H1 (cell line): Measurements from ENCODE around the gene MRPS27. TPM values are rescaled to one million over a fixed set of nuclear protein-coding genes. Genes with fewer than 3 reads are reported as not detected.

Experiments used
- CTCF ChIA-PET: fragments of 300-600 bp; sonication (Branson Sonifier 250); formaldehyde crosslinking; loops from one replicate; lab custom pipeline; 2021; ENCODE audit not compliant: partially characterized antibody; lab: Charles Lee
- POLR2A ChIA-PET: fragments of 300-600 bp; sonication (Branson Sonifier 250); formaldehyde crosslinking; loops from one replicate; lab custom pipeline; 2021; ENCODE audit warnings: inconsistent platforms; ENCODE audit not compliant: partially characterized antibody; lab: Charles Lee
- DNase-seq, 2 experiments: peaks; one replicate each; pipeline versions ENCODE4 v3.0.0 to v3.0.0-alpha.2; 2010 to 2022; ENCODE audit warnings: low spot score in 2 of 2, low read depth in 1 of 2, mixed read lengths in 1 of 2
- FAIRE-seq: peaks from 2 replicates; lab custom pipeline; 2011; peaks lifted over from hg19 to GRCh38; lab: Jason Lieb, UNC
- H2AFZ ChIP-seq: 2 replicates; pipeline ENCODE4 v1.8.1; 2012; ENCODE audit warnings: low read length, inconsistent platforms
- H2AK5ac ChIP-seq: 2 replicates; pipeline ENCODE4 v1.6.1; 2013; ENCODE audit warnings: low read depth, low read length
- H2BK120ac ChIP-seq: replicated peaks from 2 replicates; pipeline ENCODE3; 2013; ENCODE audit warnings: low read depth, low read length, inconsistent platforms
- H2BK12ac ChIP-seq: 2 replicates; pipeline ENCODE4 v1.6.1; 2013; ENCODE audit warnings: low read depth, low read length
- H2BK15ac ChIP-seq: 2 replicates; pipeline ENCODE4 v1.6.1; 2013; ENCODE audit warnings: low read length
- H2BK20ac ChIP-seq: 2 replicates; pipeline ENCODE4 v1.6.1; 2013; ENCODE audit warnings: low read length
- H2BK5ac ChIP-seq: 2 replicates; pipeline ENCODE4 v1.6.1; 2013; ENCODE audit warnings: low read depth, low read length
- H3K14ac ChIP-seq: 2 replicates; pipeline ENCODE4 v1.6.1; 2013; ENCODE audit warnings: inconsistent platforms; ENCODE audit not compliant: insufficient read length
- H3K18ac ChIP-seq: 2 replicates; pipeline ENCODE4 v1.6.1; 2013; ENCODE audit warnings: low read length; ENCODE audit errors: extremely low read depth
- H3K23ac ChIP-seq: 2 replicates; pipeline ENCODE4 v1.6.1; 2013; ENCODE audit warnings: inconsistent platforms; ENCODE audit not compliant: insufficient read length
- H3K23me2 ChIP-seq: 2 replicates; pipeline ENCODE4 v1.6.1; 2013; ENCODE audit warnings: low read depth, low read length
- H3K27ac ChIP-seq: 2 replicates; pipeline ENCODE4 v1.6.1; 2011; ENCODE audit warnings: low read depth, low read length, inconsistent platforms
- H3K27me3 ChIP-seq, 4 experiments: replicated peaks in 1 of 4; 1 replicate in 1 of 4; 2 replicates in 3 of 4; pipeline versions ENCODE4 v1.6.1 to v1.8.1; 2011 to 2013; ENCODE audit warnings: low read length in 3 of 4, mild to moderate bottlenecking in 3 of 4, inconsistent platforms in 2 of 4, mixed read lengths in 2 of 4, moderate library complexity in 1 of 4; ENCODE audit not compliant: control insufficient read depth in 3 of 4, insufficient read depth in 3 of 4; ENCODE audit errors: extremely low read depth in 1 of 4
- H3K36me3 ChIP-seq, 4 experiments: 2 replicates each; pipeline versions ENCODE4 v1.6.1 to v1.8.1; 2011 to 2013; ENCODE audit warnings: mild to moderate bottlenecking in 4 of 4, low read length in 3 of 4, moderate library complexity in 2 of 4, control low read depth in 1 of 4, inconsistent platforms in 1 of 4; ENCODE audit not compliant: insufficient read depth in 4 of 4, control insufficient read depth in 2 of 4
- H3K4ac ChIP-seq: replicated peaks from 2 replicates; pipeline ENCODE3; 2013; ENCODE audit warnings: low read length, low read depth, mixed read lengths, inconsistent platforms; ENCODE audit not compliant: insufficient read length
- H3K4me1 ChIP-seq, 4 experiments: replicated peaks in 1 of 4; 1 replicate in 1 of 4; 2 replicates in 3 of 4; pipeline versions ENCODE4 v1.6.1 to v1.8.1; 2011 to 2013; ENCODE audit warnings: low read length in 3 of 4, inconsistent platforms in 2 of 4, mixed read lengths in 1 of 4; ENCODE audit not compliant: insufficient read depth in 4 of 4, control insufficient read depth in 3 of 4
- H3K4me2 ChIP-seq, 2 experiments: 2 replicates each; pipeline versions ENCODE4 v1.6.1 to v1.8.1; 2011 to 2013; ENCODE audit warnings: low read depth in 2 of 2, low read length in 2 of 2, control low read depth in 1 of 2, inconsistent platforms in 1 of 2, mild to moderate bottlenecking in 1 of 2; ENCODE audit not compliant: insufficient read depth in 1 of 2
- H3K4me3 ChIP-seq, 4 experiments: fragments of 200-600, 300-600 bp in 1 of 4; sonication (generic), shearing (Covaris generic), sonication (Bioruptor Twin) in 1 of 4; 2 replicates each; pipeline versions ENCODE4 v1.5.1 to v1.8.1; 2011 to 2016; ENCODE audit warnings: low read length in 4 of 4, low read depth in 3 of 4, control low read depth in 2 of 4, inconsistent platforms in 2 of 4, mild to moderate bottlenecking in 2 of 4, mixed read lengths in 1 of 4, moderate library complexity in 1 of 4; ENCODE audit not compliant: insufficient read depth in 2 of 4; ENCODE audit errors: extremely low read depth in 1 of 4
- H3K56ac ChIP-seq: replicated peaks from 2 replicates; pipeline ENCODE3; 2013; ENCODE audit warnings: low read depth, mild to moderate bottlenecking, mixed read lengths, low read length, inconsistent platforms; ENCODE audit not compliant: insufficient read length
- H3K79me1 ChIP-seq: 2 replicates; pipeline ENCODE4 v1.6.1; 2013; ENCODE audit warnings: low read depth, low read length, control low read depth
- H3K79me2 ChIP-seq, 2 experiments: 2 replicates each; pipeline versions ENCODE4 v1.6.1 to v1.8.1; 2012 to 2013; ENCODE audit warnings: low read length in 2 of 2, mild to moderate bottlenecking in 2 of 2, inconsistent platforms in 1 of 2; ENCODE audit not compliant: insufficient read depth in 2 of 2, control insufficient read depth in 1 of 2
- H3K9ac ChIP-seq, 4 experiments: replicated peaks in 1 of 4; 1 replicate in 1 of 4; 2 replicates in 3 of 4; pipeline versions ENCODE4 v1.6.1 to v1.8.1; 2011 to 2013; ENCODE audit warnings: low read depth in 3 of 4, low read length in 3 of 4, control low read depth in 2 of 4, mild to moderate bottlenecking in 2 of 4, moderate library complexity in 2 of 4, inconsistent platforms in 1 of 4; ENCODE audit errors: extremely low read depth in 1 of 4
- H3K9me3 ChIP-seq, 2 experiments: 2 replicates each; pipeline versions ENCODE4 v1.6.1 to v1.8.1; 2012 to 2013; ENCODE audit warnings: mild to moderate bottlenecking in 2 of 2, moderate library complexity in 2 of 2, control low read depth in 1 of 2, inconsistent platforms in 1 of 2, low read depth in 1 of 2, low read length in 1 of 2, mixed read lengths in 1 of 2; ENCODE audit not compliant: insufficient read depth in 2 of 2
- H4K20me1 ChIP-seq, 2 experiments: replicated peaks in 1 of 2; 2 replicates each; pipeline versions ENCODE3 to v1.8.1; 2011 to 2013; ENCODE audit warnings: inconsistent platforms in 2 of 2, low read length in 2 of 2, mild to moderate bottlenecking in 1 of 2; ENCODE audit not compliant: insufficient read depth in 2 of 2, control insufficient read depth in 1 of 2
- H4K5ac ChIP-seq: 2 replicates; pipeline ENCODE4 v1.6.1; 2013; ENCODE audit warnings: low read length, low read depth, mixed read lengths, inconsistent platforms; ENCODE audit not compliant: insufficient read length
- H4K8ac ChIP-seq: 2 replicates; pipeline ENCODE4 v1.8.0; 2013; ENCODE audit warnings: mild to moderate bottlenecking, moderate library complexity, low read length, inconsistent platforms; ENCODE audit not compliant: insufficient read depth; ENCODE audit errors: extremely low read depth
- H4K91ac ChIP-seq: replicated peaks from 2 replicates; pipeline ENCODE3; 2013; ENCODE audit warnings: low read length, mixed read lengths, inconsistent platforms; ENCODE audit not compliant: insufficient read length
- BCL11A ChIP-seq, 2 experiments: IDR thresholded peaks; one replicate each; pipeline ENCODE4 v1.6.1; 2011; ENCODE audit warnings: low read depth in 2 of 2, low read length in 2 of 2, mild to moderate bottlenecking in 2 of 2
- POU5F1 ChIP-seq: IDR thresholded peaks from 2 replicates; pipeline ENCODE4 v1.6.1; 2011; ENCODE audit warnings: low read depth, mild to moderate bottlenecking, low read length, moderate library complexity
- YY1 ChIP-seq: IDR thresholded peaks from 2 replicates; pipeline ENCODE4 v1.6.1; 2011; ENCODE audit warnings: low read depth, mild to moderate bottlenecking, low read length
- WGBS, 2 experiments: shearing (Covaris generic) in 1 of 2; methylation state at CpG; one replicate each; pipeline versions ENCODE4 v1.1.6 to v1.1.7; 2013 to 2015; ENCODE audit warnings: low lambda C conversion rate in 2 of 2, mixed read lengths in 2 of 2, inconsistent platforms in 1 of 2, low coverage in 1 of 2, missing lambda C conversion rate in 1 of 2; ENCODE audit not compliant: insufficient replicate concordance in 2 of 2, insufficient coverage in 1 of 2, insufficient read length in 1 of 2; ENCODE audit errors: extremely low coverage in 1 of 2, missing lambda C conversion rate in 1 of 2; 5-methylcytosine and 5-hydroxymethylcytosine counted together
- polyA plus RNA-seq, 7 experiments: library from polyadenylated mRNA; depleted of rRNA in 3 of 7; stranded (reverse) in 5 of 7; unstranded in 2 of 7; fragments of >200 nt in 5 of 7; fragments of 200-250 nt in 2 of 7; gene quantifications; 1 replicate in 5 of 7; 2 replicates in 1 of 7; 4 replicates in 1 of 7; pipeline versions ENCODE4 v1.2.1 to v1.2.3, GENCODE V29; 2011 to 2013; ENCODE audit warnings: missing spikeins in 2 of 7, mixed read lengths in 2 of 7
- total RNA-seq: library from RNA; stranded (reverse); fragmentation: NEBNext Ultra II Directional; extraction: Animal tissue kit (Norgen Biotek cat#: 25700); gene quantifications from 2 replicates; pipeline ENCODE4 v1.2.1, GENCODE V29; 2021

Gene MRPS27
- total and polyA plus RNA-seq, 2 of the 8 experiments (the other 6 are each of a cell fraction or from before 2014, with no cell fraction given): 93.2 to 102 TPM

DNA sequence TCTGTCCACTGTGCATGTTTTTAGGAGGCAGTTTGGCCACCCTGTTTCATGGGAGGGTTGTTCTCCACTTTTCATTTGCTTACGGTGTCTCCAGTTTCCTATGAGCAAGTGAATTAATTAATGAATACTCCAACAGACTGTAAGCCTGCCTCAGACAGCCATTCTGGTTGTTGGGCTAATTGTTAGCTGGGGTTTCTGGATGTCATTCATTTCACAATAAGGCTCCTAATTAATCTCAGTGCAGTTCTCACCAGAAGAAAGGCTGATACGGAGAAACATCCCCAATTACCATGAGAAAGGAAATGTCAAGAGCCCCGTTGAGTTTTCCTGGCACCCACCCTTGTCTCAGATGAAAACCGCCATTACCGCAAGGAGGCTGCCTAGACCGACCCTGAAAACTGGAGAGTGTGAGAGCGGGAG lies 136.9 kb downstream of the MRPS27 start:
- H3K4me1 ChIP-seq: peaks cover 2 to 16% (median 8%) of the 10 kb centered on the region in 4 experiments
- no peak overlapping the region for H3K4me3 ChIP-seq

More for the DNA sequence above, 136.9 kb downstream of the MRPS27 start:
- Histone ChIP-seq H2BK15ac (no peak overlapping the region), H4K8ac (no peak overlapping the region), H3K18ac (no peak overlapping the region), H3K79me2 (0 out of 4 replicates have a peak, but pooled peaks cover 0 to 4% of the 10 kb centered on the region in 2 experiments), H2AFZ (no peak overlapping the region), H2BK12ac (no peak overlapping the region), H2BK120ac (no peak overlapping the region), H4K91ac (no peak overlapping the region), H3K79me1 (no peaks in the 10 kb centered on the region; the same call in 1 of the 2 replicates), H3K23ac (no peak overlapping the region), H3K27ac (no peak overlapping the region), H3K9me3 (no peaks in the 10 kb centered on the region), H2BK20ac (no peak overlapping the region), H4K20me1 (peaks cover 1 to 3% of the 10 kb centered on the region in 2 experiments), H3K56ac (no peak overlapping the region), H4K5ac (no peak overlapping the region), H3K27me3 (no peaks in the 10 kb centered on the region), H3K14ac (no peak overlapping the region), H3K4me2 (no peak overlapping the region), H2AK5ac (0 out of 2 replicates have a peak overlapping the region, but pooled peaks have one; percentile 11), H2BK5ac (0 out of 2 replicates have a peak overlapping the region, but pooled peaks have one; percentile 1), H3K4ac (no peak overlapping the region), H3K36me3 (peaks cover 6 to 35% (median 21%) of the 10 kb centered on the region in 4 experiments), H3K9ac (no peak overlapping the region), H3K23me2 (no peaks in the 10 kb centered on the region)
- TF ChIP-seq POU5F1 (0 out of 2 replicates have a peak, but pooled peaks have one; percentile 9), YY1 (peak; percentile 84), BCL11A (IDR thresholded peaks at IDR 0.05; ENCODE audit: low read depth in 2 of 2, low read length in 2 of 2) (no peak)
- FAIRE-seq: no peak
- no peak for DNase-seq
- POLR2A ChIA-PET: no interaction called here
- CTCF ChIA-PET: interaction anchor here (1.1 to 2.9 kb wide), 3 partner anchors 50 to 401 kb away, joined by 3 to 8 read pairs (median 4); no protein-coding TSS in a partner anchor
- 73% methylated on average over 7 of the region's 7 CpGs; no CpG with 5 or more reads in 1 of the 2 experiments for WGBS, 2 experiments
